ENCODE results near the gene CEPT1.

The CEPT1 gene

GRCh38 chr1:111190931-111191451 is 51.0 kb downstream of the CEPT1 start:
- no peak for DNase-seq (ENCODE audit: low read depth)

GRCh38 chr1:111191496-111191895 is 51.5 kb downstream of the CEPT1 start:
- DNase-seq (ENCODE audit: low read depth), result peak; percentile 49

More at GRCh38 chr1:111190931-111191451, 51.0 kb downstream of the CEPT1 start:
- H3K4me3 ChIP-seq (ENCODE audit: control insufficient read depth, low read depth, low read length), result no peak overlapping the region
- TF ChIP-seq CTCF (IDR thresholded peaks at IDR 0.05; ENCODE audit: control insufficient read depth, insufficient read depth, low read depth, low read length, missing control alignments), result no peak

GRCh38 chr1:111192074-111192473 is 52.1 kb downstream of the CEPT1 start:
- no peak for TF ChIP-seq CTCF (IDR thresholded peaks at IDR 0.05; ENCODE audit: control insufficient read depth, insufficient read depth, low read depth, low read length, missing control alignments)
- no peak overlapping the region for H3K4me3 ChIP-seq (ENCODE audit: control insufficient read depth, low read depth, low read length)
- no peak for DNase-seq (ENCODE audit: low read depth)

More at GRCh38 chr1:111191496-111191895, 51.5 kb downstream of the CEPT1 start:
- H3K4me3 ChIP-seq (ENCODE audit: control insufficient read depth, low read depth, low read length), result no peak overlapping the region
- TF ChIP-seq CTCF (IDR thresholded peaks at IDR 0.05; ENCODE audit: control insufficient read depth, insufficient read depth, low read depth, low read length, missing control alignments), result no peak

GRCh38 chr1:111192658-111193519 is 52.9 kb downstream of the CEPT1 start:
- H3K4me3 ChIP-seq (ENCODE audit: control insufficient read depth, low read depth, low read length), result no peak overlapping the region
- no peak for TF ChIP-seq CTCF (IDR thresholded peaks at IDR 0.05; ENCODE audit: control insufficient read depth, insufficient read depth, low read depth, low read length, missing control alignments)
- no peak for DNase-seq (ENCODE audit: low read depth)

GRCh38 chr1:111193712-111194480 is 53.9 kb downstream of the CEPT1 start:
- no peak for TF ChIP-seq CTCF (IDR thresholded peaks at IDR 0.05; ENCODE audit: control insufficient read depth, insufficient read depth, low read depth, low read length, missing control alignments)

GRCh38 chr1:111195002-111195684 is 55.1 kb downstream of the CEPT1 start:
- DNase-seq (ENCODE audit: low read depth), result no peak
- no peak for TF ChIP-seq CTCF (IDR thresholded peaks at IDR 0.05; ENCODE audit: control insufficient read depth, insufficient read depth, low read depth, low read length, missing control alignments)

More at GRCh38 chr1:111193712-111194480, 53.9 kb downstream of the CEPT1 start:
- no peak overlapping the region for H3K4me3 ChIP-seq (ENCODE audit: control insufficient read depth, low read depth, low read length)
- no peak for DNase-seq (ENCODE audit: low read depth)

More at GRCh38 chr1:111195002-111195684, 55.1 kb downstream of the CEPT1 start:
- H3K4me3 ChIP-seq (ENCODE audit: control insufficient read depth, low read depth, low read length), result no peak overlapping the region
